DMS 273 treated with DMSO at 0.1 percent for 48 hours (cell line): ENCODE data around the gene TNFAIP8.

Source experiments
- DNase-seq: peaks from one replicate; lab custom pipeline; 2025; lab: John Stamatoyannopoulos, UW

TNFAIP8 gene

GRCh38 chr5:119368238-119368630 lies 12.4 kb downstream of the TNFAIP8 start:
- DNase-seq = no peak

- DNase-seq = no peak
Measured at GRCh38 chr5:119370486-119370885, 14.7 kb downstream of the TNFAIP8 start.

- no peak for DNase-seq
Measured at GRCh38 chr5:119371146-119371545, 15.3 kb downstream of the TNFAIP8 start.

- no peak for DNase-seq
Measured at GRCh38 chr5:119373449-119373858, 17.6 kb downstream of the TNFAIP8 start.

GRCh38 chr5:119374901-119375300 lies 19.1 kb downstream of the TNFAIP8 start:
- DNase-seq = no peak

- DNase-seq = no peak
Measured at GRCh38 chr5:119377066-119377465, 21.2 kb downstream of the TNFAIP8 start.

GRCh38 chr5:119378075-119378700 lies 22.4 kb downstream of the TNFAIP8 start:
- no peak for DNase-seq

- DNase-seq = no peak
Measured at GRCh38 chr5:119379096-119379495, 23.3 kb downstream of the TNFAIP8 start.

- no peak for DNase-seq
Measured at GRCh38 chr5:119379942-119380547, 24.2 kb downstream of the TNFAIP8 start.

- DNase-seq = no peak
Measured at GRCh38 chr5:119382169-119382568, 26.4 kb downstream of the TNFAIP8 start.

GRCh38 chr5:119383008-119383407 lies 27.2 kb downstream of the TNFAIP8 start:
- no peak for DNase-seq

- DNase-seq = no peak
Measured at GRCh38 chr5:119385136-119385535, 29.3 kb downstream of the TNFAIP8 start.

GRCh38 chr5:119385536-119386128 lies 29.8 kb downstream of the TNFAIP8 start:
- no peak for DNase-seq

- no peak for DNase-seq
Measured at GRCh38 chr5:119386596-119387344, 31.0 kb downstream of the TNFAIP8 start.

GRCh38 chr5:119387945-119388618 lies 32.3 kb downstream of the TNFAIP8 start:
- no peak for DNase-seq

GRCh38 chr5:119388619-119389190 lies 32.9 kb downstream of the TNFAIP8 start:
- DNase-seq = no peak

- DNase-seq = no peak
Measured at GRCh38 chr5:119389288-119390030, 33.6 kb downstream of the TNFAIP8 start.

GRCh38 chr5:119390404-119390803 lies 34.6 kb downstream of the TNFAIP8 start:
- DNase-seq = no peak

- no peak for DNase-seq
Measured at GRCh38 chr5:119393201-119393691, 37.4 kb downstream of the TNFAIP8 start.

- DNase-seq = no peak
Measured at GRCh38 chr5:119393746-119394145, 37.9 kb downstream of the TNFAIP8 start.
